ENCODE results near the gene ILDR2.
"Not testable (repeated sequence)": the region's sequence is repeated elsewhere in the genome, so short reads cannot be mapped to it uniquely, and the experiment has no call there.

Gene ILDR2

GRCh38 chr1:166884971-166885370, 90.4 kb downstream of the ILDR2 start:
- DNase-seq = no peak

- DNase-seq = no peak
Measured at GRCh38 chr1:166884040-166884642, 91.2 kb downstream of the ILDR2 start.

- DNase-seq = no peak
Measured at GRCh38 chr1:166882893-166883292, 92.4 kb downstream of the ILDR2 start.

GRCh38 chr1:166878173-166878917, 97.0 kb downstream of the ILDR2 start:
- not testable (repeated sequence) for DNase-seq

GRCh38 chr1:166876540-166876838, 98.9 kb downstream of the ILDR2 start:
- no peak for DNase-seq

- peak; percentile 98 for DNase-seq
Measured at GRCh38 chr1:166875734-166876539, 99.4 kb downstream of the ILDR2 start, which contains the start of gene TADA1. TSS of gene TADA1 (minus strand) at chr1:166876264. CDS start at chr1:166876233, 31 bp downstream.

GRCh38 chr1:166875302-166875733, 100.0 kb downstream of the ILDR2 start:
- no peak for DNase-seq

- DNase-seq = no peak
Measured at GRCh38 chr1:166874464-166874863, 100.9 kb downstream of the ILDR2 start.

- no peak for DNase-seq
Measured at GRCh38 chr1:166870584-166870983, 104.8 kb downstream of the ILDR2 start.

GRCh38 chr1:166869318-166870099, 105.8 kb downstream of the ILDR2 start:
- DNase-seq = no peak

GRCh38 chr1:166868639-166869038, 106.7 kb downstream of the ILDR2 start:
- no peak for DNase-seq

GRCh38 chr1:166865926-166866325, 109.4 kb downstream of the ILDR2 start:
- no peak for DNase-seq

- DNase-seq = no peak
Measured at GRCh38 chr1:166859597-166859996, 115.7 kb downstream of the ILDR2 start.

- DNase-seq = no peak
Measured at GRCh38 chr1:166858726-166859419, 116.5 kb downstream of the ILDR2 start.
